Smooth muscle cell (in vitro differentiated cells): Measurements from ENCODE around the gene KIAA1210. TPM values are rescaled to one million over a fixed set of nuclear protein-coding genes. Genes with fewer than 3 reads are reported as not detected.
"Not testable (repeated sequence)": the region's sequence is repeated elsewhere in the genome, so short reads cannot be mapped to it uniquely, and the experiment has no call there.

Source experiments
- DNase-seq: peaks from one replicate; lab custom pipeline; 2025; ENCODE audit not compliant: unreplicated experiment; lab: John Stamatoyannopoulos, UW
- H2AFZ ChIP-seq: fragments of 200-600 bp; sonication (generic); 2 replicates; pipeline ENCODE4 v1.6.0; 2016; ENCODE audit warnings: antibody characterized with exemption, low read depth, mild to moderate bottlenecking
- H3F3A ChIP-seq: fragments of 200-600 bp; sonication (generic); 2 replicates; pipeline ENCODE4 v1.6.0; 2017; ENCODE audit warnings: antibody characterized with exemption, low read depth
- H3K27ac ChIP-seq: fragments of 200-600 bp; sonication (generic); 2 replicates; pipeline ENCODE4 v1.5.1; 2016; ENCODE audit warnings: low read depth, mild to moderate bottlenecking
- H3K27me3 ChIP-seq: fragments of 200-600 bp; sonication (generic); 2 replicates; pipeline ENCODE4 v1.6.1; 2016; ENCODE audit warnings: low read depth, mild to moderate bottlenecking
- H3K36me3 ChIP-seq: fragments of 200-600 bp; sonication (generic); 2 replicates; pipeline ENCODE4 v1.5.1; 2016; ENCODE audit warnings: low read depth
- H3K4me1 ChIP-seq: fragments of 200-600 bp; sonication (generic); 2 replicates; pipeline ENCODE4 v1.5.1; 2016; ENCODE audit warnings: low read depth
- H3K4me2 ChIP-seq: fragments of 200-600 bp; sonication (generic); 2 replicates; pipeline ENCODE4 v1.6.0; 2016; ENCODE audit warnings: mild to moderate bottlenecking
- H3K4me3 ChIP-seq: fragments of 200-600 bp; sonication (generic); 2 replicates; pipeline ENCODE4 v1.5.1; 2016; ENCODE audit warnings: mild to moderate bottlenecking
- H3K79me2 ChIP-seq: fragments of 200-600 bp; sonication (generic); 2 replicates; pipeline ENCODE4 v1.6.0; 2016; ENCODE audit warnings: low read depth, mild to moderate bottlenecking
- H3K9ac ChIP-seq: fragments of 200-600 bp; sonication (generic); 2 replicates; pipeline ENCODE4 v1.6.0; 2016; ENCODE audit warnings: low read depth
- H3K9me3 ChIP-seq: fragments of 200-600 bp; sonication (generic); replicated peaks from 2 replicates; pipeline ENCODE4 v1.5.1; 2016; ENCODE audit warnings: low read depth
- H4K20me1 ChIP-seq: fragments of 200-600 bp; sonication (generic); 2 replicates; pipeline ENCODE4 v1.6.0; 2016; ENCODE audit warnings: low read depth
- CTCF ChIP-seq: fragments of 200-600 bp; sonication (generic); IDR thresholded peaks from 2 replicates; pipeline ENCODE4 v1.5.1; 2017; ENCODE audit warnings: borderline replicate concordance, mild to moderate bottlenecking, antibody characterized with exemption; ENCODE audit not compliant: insufficient read depth, poor library complexity, severe bottlenecking
- WGBS: methylation state at CpG from one replicate; pipeline ENCODE4 v1.1.7; 2016; ENCODE audit warnings: low lambda C conversion rate; 5-methylcytosine and 5-hydroxymethylcytosine counted together
- polyA plus RNA-seq: library from polyadenylated mRNA; unstranded; fragments of >200 nt; fragmentation: Nextera tagmentation; extraction: Ambion mirVana; gene quantifications from 2 replicates; pipeline ENCODE4 v1.2.1, GENCODE V29; 2016
- total RNA-seq: library from RNA; depleted of rRNA; stranded (reverse); fragments of >200 nt; gene quantifications from 2 replicates; pipeline ENCODE4 v1.2.3, GENCODE V29; 2014

Gene KIAA1210
- total and polyA plus RNA-seq, 2 experiments from 2014 or later, result not detected

- no peak overlapping the region for H3K4me3 ChIP-seq
- no peak overlapping the region for H3K27ac ChIP-seq
- H3K4me2 ChIP-seq, result no peak overlapping the region
- no peaks in the 10 kb centered on the region for H3K4me1 ChIP-seq
- H3K9ac ChIP-seq, result no peak overlapping the region
- H3K79me2 ChIP-seq, result no peaks in the 10 kb centered on the region
- no peak overlapping the region for H2AFZ ChIP-seq
- no peak for TF ChIP-seq CTCF
- 83% methylated on average over 4 of the region's 4 CpGs for WGBS
- no peaks in the 10 kb centered on the region for H4K20me1 ChIP-seq
- no peak for DNase-seq
- no peaks in the 10 kb centered on the region for H3F3A ChIP-seq
- peaks cover 12% of the 10 kb centered on the region for H3K9me3 ChIP-seq
- no peaks in the 10 kb centered on the region for H3K27me3 ChIP-seq
- no peaks in the 10 kb centered on the region for H3K36me3 ChIP-seq
These were observed 91.2 kb downstream of the KIAA1210 start for GRCh38 chrX:119036107-119037029.

GRCh38 chrX:119030990-119031389 is 96.6 kb downstream of the KIAA1210 start:
- H3K9me3 ChIP-seq, result peaks cover 12% of the 10 kb centered on the region
- no peaks in the 10 kb centered on the region for H3K79me2 ChIP-seq
- no peak for TF ChIP-seq CTCF
- no peaks in the 10 kb centered on the region for H3F3A ChIP-seq
- H4K20me1 ChIP-seq, result no peaks in the 10 kb centered on the region
- H3K9ac ChIP-seq, result no peak overlapping the region
- no peak overlapping the region for H3K4me2 ChIP-seq
- no peaks in the 10 kb centered on the region for H3K27me3 ChIP-seq
- no peaks in the 10 kb centered on the region for H3K4me1 ChIP-seq
- no peaks in the 10 kb centered on the region for H3K36me3 ChIP-seq
- no peak overlapping the region for H3K27ac ChIP-seq
- DNase-seq, result no peak
- no peak overlapping the region for H3K4me3 ChIP-seq
- no peak overlapping the region for H2AFZ ChIP-seq

GRCh38 chrX:119029656-119030055 is 98.0 kb downstream of the KIAA1210 start:
- H3K4me1 ChIP-seq, H3K9me3 ChIP-seq, H3K79me2 ChIP-seq, H4K20me1 ChIP-seq, H3F3A ChIP-seq, H3K27ac ChIP-seq, DNase-seq, H3K4me2 ChIP-seq, H3K36me3 ChIP-seq, H3K27me3 ChIP-seq, H3K9ac ChIP-seq, H2AFZ ChIP-seq, H3K4me3 ChIP-seq: not testable (repeated sequence)
- 91% methylated on average over 10 of the region's 10 CpGs for WGBS

GRCh38 chrX:119028733-119029330 is 98.8 kb downstream of the KIAA1210 start:
- no peak overlapping the region for H3K9ac ChIP-seq
- H3K36me3 ChIP-seq, result no peaks in the 10 kb centered on the region
- TF ChIP-seq CTCF, result no peak
- no peak for DNase-seq
- H3K4me3 ChIP-seq, result no peak overlapping the region
- no peak overlapping the region for H3K27ac ChIP-seq
- H3F3A ChIP-seq, result no peaks in the 10 kb centered on the region
- no peak overlapping the region for H2AFZ ChIP-seq
- H3K4me1 ChIP-seq, result no peaks in the 10 kb centered on the region
- H3K9me3 ChIP-seq, result no peaks in the 10 kb centered on the region
- no peaks in the 10 kb centered on the region for H4K20me1 ChIP-seq
- no peaks in the 10 kb centered on the region for H3K79me2 ChIP-seq
- H3K4me2 ChIP-seq, result no peak overlapping the region
- H3K27me3 ChIP-seq, result no peaks in the 10 kb centered on the region
- WGBS, result 75% methylated on average over 1 of the region's 1 CpG

Other genes with a start within 250 kb of the KIAA1210 start
- 0.36 TPM in 1 of 2 replicates, not detected in the other for gene LONRF3, start 153.2 kb downstream of the KIAA1210 start, total RNA-seq
- gene LONRF3, start 153.2 kb downstream of the KIAA1210 start, polyA plus RNA-seq, result 0.53 TPM in 1 of 2 replicates, not detected in the other
- gene CT47C1, start 54.8 kb downstream of the KIAA1210 start, total RNA-seq, result not detected in 2 replicates
- gene CT47C1, start 54.8 kb downstream of the KIAA1210 start, polyA plus RNA-seq, result not detected in 2 replicates
- 169 and 200 TPM in 2 replicates for gene PGRMC1, start 108.5 kb upstream of the KIAA1210 start, total RNA-seq
- 126 and 131 TPM in 2 replicates for gene PGRMC1, start 108.5 kb upstream of the KIAA1210 start, polyA plus RNA-seq